HepG2 (cell line): ENCODE data around the gene CHI3L1. TPM values are rescaled to one million over a fixed set of nuclear protein-coding genes. Genes with fewer than 3 reads are reported as not detected.

Experiments used
- ATAC-seq: fragments of 200-7000 bp; cut with Tn5 transposase; 3 replicates; pipeline ENCODE4 v1.9.1; 2020; ENCODE audit warnings: mild to moderate bottlenecking, moderate library complexity
- BruUV-seq: library from RNA; stranded (reverse); fragments of 400-500 nt; replicated peaks from 2 replicates; lab custom pipeline; 2021; lab: Mats Ljungman, UMichigan
- CTCF ChIA-PET: fragments of 300-600 bp; formaldehyde crosslinking; extraction: SDS; loops from one replicate; lab custom pipeline; 2021; ENCODE audit warnings: low total read pairs, inconsistent platforms, low intra/inter-chr PET ratio; lab: Yijun Ruan, JAX
- POLR2A ChIA-PET: fragments of 350-600 bp; sonication (Branson Sonifier 250); formaldehyde crosslinking; loops from one replicate; lab custom pipeline; 2020; ENCODE audit warnings: antibody characterized with exemption, inconsistent platforms; lab: Yijun Ruan, JAX
- DNase-seq: peaks from one replicate; pipeline ENCODE4 v3.0.0-alpha.2; 2015; ENCODE audit warnings: low spot score
- FAIRE-seq: peaks from 3 replicates; lab custom pipeline; 2011; peaks lifted over from hg19 to GRCh38; lab: Jason Lieb, UNC
- H2AFZ ChIP-seq: one replicate; pipeline ENCODE4 v1.6.1; 2011; ENCODE audit warnings: low read length, inconsistent platforms
- H3K27ac ChIP-seq: fragments of 300-600 bp; 3 replicates; pipeline ENCODE4 v1.8.0; 2011; ENCODE audit warnings: mixed run types, mild to moderate bottlenecking, mixed read lengths, low read length, inconsistent platforms; ENCODE audit not compliant: insufficient read depth; ENCODE audit errors: extremely low read length
- H3K27me3 ChIP-seq, 2 experiments: fragments of 200-600 bp in 1 of 2; 2 replicates in 1 of 2; 3 replicates in 1 of 2; pipeline versions ENCODE4 v1.6.0 to v1.8.0; 2011; ENCODE audit warnings: low read length in 2 of 2, mild to moderate bottlenecking in 2 of 2, moderate library complexity in 2 of 2, inconsistent platforms in 1 of 2; ENCODE audit not compliant: insufficient read depth in 2 of 2, control insufficient read depth in 1 of 2
- H3K36me3 ChIP-seq, 2 experiments: fragments of 200-600 bp in 1 of 2; replicated peaks in 1 of 2; 2 replicates in 1 of 2; 3 replicates in 1 of 2; pipeline versions ENCODE4 v1.5.1 to v1.8.0; 2011; ENCODE audit warnings: low read length in 2 of 2, inconsistent platforms in 1 of 2; ENCODE audit not compliant: insufficient read depth in 2 of 2, control insufficient read depth in 1 of 2
- H3K4me1 ChIP-seq: 2 replicates; pipeline ENCODE4 v1.5.1; 2012; ENCODE audit warnings: low read length, inconsistent platforms; ENCODE audit not compliant: insufficient read depth
- H3K4me2 ChIP-seq: 2 replicates; pipeline ENCODE4 v1.6.0; 2011; ENCODE audit warnings: low read depth, low read length, inconsistent platforms
- H3K4me3 ChIP-seq, 3 experiments: fragments of 200-600 bp in 1 of 3; sonication (generic), shearing (Covaris generic) in 1 of 3; replicated peaks in 1 of 3; 2 replicates each; pipeline ENCODE4 v1.5.1; 2011 to 2016; ENCODE audit warnings: low read length in 3 of 3, inconsistent platforms in 2 of 3, low read depth in 2 of 3, mild to moderate bottlenecking in 2 of 3, control low read depth in 1 of 3, mixed read lengths in 1 of 3; ENCODE audit not compliant: insufficient read depth in 1 of 3
- H3K79me2 ChIP-seq: one replicate; pipeline ENCODE4 v1.6.1; 2011; ENCODE audit warnings: low read length, inconsistent platforms; ENCODE audit not compliant: insufficient read depth
- H3K9ac ChIP-seq: 2 replicates; pipeline ENCODE4 v1.6.0; 2011; ENCODE audit warnings: mild to moderate bottlenecking, low read depth, low read length, inconsistent platforms; ENCODE audit not compliant: insufficient read depth
- H3K9me3 ChIP-seq: 2 replicates; pipeline ENCODE4 v1.5.1; 2012; ENCODE audit warnings: mild to moderate bottlenecking, low read length
- H4K20me1 ChIP-seq: 2 replicates; pipeline ENCODE4 v1.6.0; 2011; ENCODE audit warnings: inconsistent platforms, mild to moderate bottlenecking, low read length, moderate library complexity; ENCODE audit not compliant: insufficient read depth
- AGO1 ChIP-seq: fragments of 200-400 bp; formaldehyde crosslinking; IDR thresholded peaks from 2 replicates; pipeline ENCODE4 v1.6.1; 2017; ENCODE audit warnings: mild to moderate bottlenecking, low read depth, low read length, moderate library complexity; ENCODE audit not compliant: poor library complexity, severe bottlenecking
- AHR ChIP-seq: IDR thresholded peaks from 2 replicates; pipeline ENCODE4 v1.6.1; 2018; ENCODE audit warnings: missing genetic modification reagents, missing compliant biosample characterization
- BATF2 ChIP-seq: sonication (generic); formaldehyde crosslinking; IDR thresholded peaks from 2 replicates; pipeline ENCODE4 v1.8.0; 2022; ENCODE audit warnings: mild to moderate bottlenecking, missing genetic modification reagents, moderate library complexity
- BORCS8-MEF2B ChIP-seq: sonication (generic); formaldehyde crosslinking; IDR thresholded peaks from 2 replicates; pipeline ENCODE4 v1.8.0; 2022; ENCODE audit warnings: mild to moderate bottlenecking, missing genetic modification reagents
- DR1 ChIP-seq: sonication (generic); formaldehyde crosslinking; IDR thresholded peaks from 2 replicates; pipeline ENCODE4 v1.8.0; 2021; ENCODE audit warnings: mild to moderate bottlenecking, missing genetic modification reagents, inconsistent platforms
- DRAP1 ChIP-seq: IDR thresholded peaks from 2 replicates; pipeline ENCODE4 v1.6.1; 2016; ENCODE audit warnings: missing genetic modification reagents, missing compliant biosample characterization
- MIXL1 ChIP-seq: IDR thresholded peaks from 2 replicates; pipeline ENCODE4 v1.6.1; 2016
- REL ChIP-seq: sonication (generic); formaldehyde crosslinking; conservative IDR thresholded peaks from 2 replicates; pipeline ENCODE4 v1.8.0; 2022; ENCODE audit warnings: mild to moderate bottlenecking, missing genetic modification reagents, moderate library complexity
- U2AF1 ChIP-seq: fragments of 200-400 bp; formaldehyde crosslinking; optimal IDR thresholded peaks from 2 replicates; pipeline ENCODE3; 2017; ENCODE audit warnings: mild to moderate bottlenecking, low read depth, low read length
- ZBTB49 ChIP-seq: sonication (generic); formaldehyde crosslinking; IDR thresholded peaks from 2 replicates; pipeline ENCODE4 v1.4.0; 2020; ENCODE audit warnings: missing genetic modification reagents, borderline replicate concordance
- ZNF121 ChIP-seq: sonication (generic); formaldehyde crosslinking; IDR thresholded peaks from 2 replicates; pipeline ENCODE4 v1.5.0; 2020; ENCODE audit warnings: mild to moderate bottlenecking, missing genetic modification reagents
- ZNF350 ChIP-seq: sonication (generic); formaldehyde crosslinking; IDR thresholded peaks from 2 replicates; pipeline ENCODE4 v1.4.0; 2020; ENCODE audit warnings: mild to moderate bottlenecking, low read depth, missing genetic modification reagents, borderline replicate concordance
- ZNF451 ChIP-seq: sonication (generic); formaldehyde crosslinking; IDR thresholded peaks from 2 replicates; pipeline ENCODE4 v1.5.0; 2020; ENCODE audit warnings: mild to moderate bottlenecking, missing genetic modification reagents
- ZNF644 ChIP-seq: IDR thresholded peaks from 2 replicates; pipeline ENCODE4 v1.6.1; 2016; ENCODE audit warnings: low read depth
- WGBS: methylation state at CpG from one replicate; pipeline ENCODE4 v1.1.6; 2017; ENCODE audit warnings: low lambda C conversion rate; 5-methylcytosine and 5-hydroxymethylcytosine counted together
- in situ Hi-C: cut with HindIII; loops from 2 replicates; pipeline ENCODE4 v1.10.0; 2017; ENCODE audit warnings: low pct_unique_long_range_greater_than_20kb; ENCODE audit not compliant: extremely low pct_ligation_motif_present
- intact Hi-C: fragments of 100-400 bp; cut with micrococcal nuclease; formaldehyde crosslinking; loops from one replicate; pipeline ENCODE4 v1.10.0; 2022; ENCODE audit not compliant: unreplicated experiment
- polyA plus RNA-seq, 8 experiments: library from polyadenylated mRNA; depleted of rRNA in 3 of 8; stranded (reverse) in 7 of 8; unstranded in 1 of 8; fragments of >200 nt; fragmentation: Illumina TruSeq in 4 of 8; extraction: Trizol in 4 of 8; gene quantifications; 2 replicates each; pipeline versions ENCODE4 v1.2.1 to v1.2.3, GENCODE V29; 2011 to 2016; ENCODE audit warnings: low read depth in 4 of 8, missing spikeins in 1 of 8, mixed read lengths in 1 of 8; ENCODE audit not compliant: insufficient read depth in 1 of 8
- total RNA-seq, 5 experiments: library from RNA; depleted of rRNA; stranded (reverse); fragments of >200 nt; fragmentation: Illumina TruSeq; extraction: Trizol; gene quantifications; 2 replicates each; pipeline ENCODE4 v1.2.3, GENCODE V29; 2016; ENCODE audit warnings: low read depth in 1 of 5
- TF ChIP-seq, protein P1 (sequence below): sonication (generic); formaldehyde crosslinking; IDR thresholded peaks from 2 replicates; pipeline ENCODE4 v1.4.0; 2020; ENCODE audit warnings: mild to moderate bottlenecking, missing genetic modification reagents

CHI3L1 gene
- total and polyA plus RNA-seq, 2 of the 13 experiments (the other 11 are each of a cell fraction or from before 2014, with no cell fraction given): 0.09 to 0.13 TPM

DNA sequence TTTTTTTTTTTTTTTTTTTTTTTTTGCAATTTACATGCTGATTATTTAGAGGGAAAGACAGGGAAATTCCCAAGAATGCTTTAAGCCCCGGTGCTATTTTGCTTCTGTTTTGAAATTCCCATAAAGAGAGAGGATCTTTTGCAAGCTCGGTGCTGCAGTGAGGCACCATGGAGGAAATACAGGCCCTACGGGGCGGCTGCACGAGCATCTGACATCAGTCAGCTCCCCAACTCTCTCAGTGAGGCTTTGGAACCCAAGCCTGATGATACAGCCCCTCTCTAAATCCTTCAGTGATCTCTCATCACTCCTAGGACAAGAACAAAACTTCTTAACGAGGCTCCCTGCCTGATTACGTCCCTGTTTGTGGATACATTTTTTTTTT, 791 bp upstream of the CHI3L1 start (continued):
- TF ChIP-seq ZNF121 (no peak), BATF2 (CRISPR knock-in tag) (no peak), ZNF350 (CRISPR knock-in tag) (no peak), U2AF1 (no peak)

DNA sequence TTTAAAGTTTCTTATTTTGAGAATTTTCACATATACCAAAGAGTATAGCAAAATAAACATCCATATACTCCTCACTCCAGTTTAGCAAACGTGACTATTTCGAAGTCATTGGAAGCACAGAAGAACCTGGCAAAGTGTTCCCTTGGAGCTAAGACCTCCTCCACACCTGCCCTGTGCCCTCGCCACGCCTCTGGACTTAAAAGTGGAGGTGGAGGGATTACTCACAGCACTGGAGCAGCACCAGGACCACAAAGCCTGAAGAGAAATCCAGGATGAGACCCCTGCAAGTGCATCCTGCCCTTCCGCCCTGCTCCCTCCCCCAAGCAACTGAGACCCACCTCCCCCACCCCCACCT, 436 bp downstream of the CHI3L1 start:
- Histone ChIP-seq H2AFZ (no peak overlapping the region), H3K27ac (no peak overlapping the region), H3K27me3 (peaks cover 0 to 18% of the 10 kb centered on the region in 2 experiments; a peak in 3 of 5 replicates), H4K20me1 (no peaks in the 10 kb centered on the region), H3K9me3 (no peaks in the 10 kb centered on the region), H3K79me2 (no peaks in the 10 kb centered on the region), H3K4me2 (no peak overlapping the region), H3K9ac (no peak overlapping the region), H3K4me1 (no peaks in the 10 kb centered on the region), H3K4me3 (no peak overlapping the region)
- DNase-seq: no peak
- 48% methylated on average over 5 of the region's 5 CpGs for WGBS
- intact Hi-C loops: no loop called here
- no peak for FAIRE-seq
- ChIA-PET POLR2A (no interaction called here), CTCF (no interaction called here)
- no TSS peak for BruUV-seq
- TF ChIP-seq AGO1 (no peak), ZNF644 (CRISPR knock-in tag) (no peak)
- TF ChIP-seq, all 625 proteins: peak for 0
- ATAC-seq: no peak
- in situ Hi-C loops: no loop called here
- no peaks in the 10 kb centered on the region for H3K36me3 ChIP-seq

- H4K20me1 ChIP-seq: no peaks in the 10 kb centered on the region
- no peaks in the 10 kb centered on the region for H3K9me3 ChIP-seq
- intact Hi-C loops (no loop called here), in situ Hi-C loops (no loop called here)
- BruUV-seq: no TSS peak
- DNase-seq: no peak
- no peak overlapping the region for H3K9ac ChIP-seq
- no peak overlapping the region for H3K4me2 ChIP-seq
- peaks cover 0 to 18% of the 10 kb centered on the region in 2 experiments; a peak in 3 of 5 replicates for H3K27me3 ChIP-seq
- no peak overlapping the region for H2AFZ ChIP-seq
- H3K4me1 ChIP-seq: no peaks in the 10 kb centered on the region
- POLR2A ChIA-PET: interaction anchor here (0.6 kb wide), 1 partner anchor 1073 kb away, joined by 3 read pairs; no protein-coding TSS in a partner anchor
- ATAC-seq: no peak
- no peaks in the 10 kb centered on the region for H3K79me2 ChIP-seq
- WGBS: 39% methylated on average over 2 of the region's 4 CpGs
- H3K36me3 ChIP-seq: no peaks in the 10 kb centered on the region
- CTCF ChIA-PET: no interaction called here
- no peak for FAIRE-seq
- H3K27ac ChIP-seq: no peak overlapping the region
- H3K4me3 ChIP-seq: no peak overlapping the region
- TF ChIP-seq, protein P1, sequence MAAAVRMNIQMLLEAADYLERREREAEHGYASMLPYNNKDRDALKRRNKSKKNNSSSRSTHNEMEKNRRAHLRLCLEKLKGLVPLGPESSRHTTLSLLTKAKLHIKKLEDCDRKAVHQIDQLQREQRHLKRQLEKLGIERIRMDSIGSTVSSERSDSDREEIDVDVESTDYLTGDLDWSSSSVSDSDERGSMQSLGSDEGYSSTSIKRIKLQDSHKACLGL (CRISPR knock-in tag): no peak
- TF ChIP-seq DRAP1 (CRISPR knock-in tag) (no peak), AHR (no peak), REL (no peak), U2AF1 (no peak), MIXL1 (CRISPR knock-in tag) (no peak), BORCS8-MEF2B (CRISPR knock-in tag) (no peak), DR1 (CRISPR knock-in tag) (no peak), ZNF451 (CRISPR knock-in tag) (no peak), ZBTB49 (CRISPR knock-in tag) (no peak)
Measured at GRCh38 chr1:203185585-203185984, 919 bp downstream of the CHI3L1 start.
